Aorta (tissue), 5 donors: ENCODE results near the gene EVPLL. TPM values are rescaled to one million over a fixed set of nuclear protein-coding genes. Genes with fewer than 3 reads are reported as not detected.
"Not testable (repeated sequence)": the region's sequence is repeated elsewhere in the genome, so short reads cannot be mapped to it uniquely, and the experiment has no call there.

Source experiments
- ATAC-seq: fragments of 200-7000 bp; cut with Tn5 transposase; one replicate; pipeline ENCODE4 v1.9.1; 2022; ENCODE audit warnings: moderate library complexity; ENCODE audit not compliant: low FRiP score
- DNase-seq, 2 donors: peaks; one replicate each; pipeline ENCODE4 v3.0.0-alpha.2; 2020
- H3K27ac ChIP-seq, 2 donors: one replicate each; pipeline ENCODE4 v1.5.1; 2013; ENCODE audit warnings: low read length in 2 of 2, mild to moderate bottlenecking in 2 of 2, moderate library complexity in 2 of 2, control low read depth in 1 of 2, inconsistent platforms in 1 of 2, low read depth in 1 of 2
- H3K27me3 ChIP-seq, 2 donors: one replicate each; pipeline ENCODE4 v1.6.1; 2013; ENCODE audit warnings: control low read depth in 1 of 2, low read length in 1 of 2, mild to moderate bottlenecking in 1 of 2, moderate library complexity in 1 of 2; ENCODE audit not compliant: insufficient read depth in 2 of 2, control insufficient read depth in 1 of 2
- H3K36me3 ChIP-seq, 2 donors: one replicate each; pipeline ENCODE4 v1.6.1; 2013; ENCODE audit warnings: control low read depth in 1 of 2, low read length in 1 of 2, mild to moderate bottlenecking in 1 of 2; ENCODE audit not compliant: insufficient read depth in 2 of 2, control insufficient read depth in 1 of 2
- H3K4me1 ChIP-seq, 2 donors: one replicate each; pipeline ENCODE4 v1.6.1; 2013; ENCODE audit warnings: low read length in 2 of 2, control low read depth in 1 of 2, mild to moderate bottlenecking in 1 of 2, moderate library complexity in 1 of 2; ENCODE audit not compliant: insufficient read depth in 2 of 2, control insufficient read depth in 1 of 2
- H3K4me3 ChIP-seq, 2 donors: one replicate each; pipeline ENCODE4 v1.5.1; 2013; ENCODE audit warnings: low read length in 2 of 2, control low read depth in 1 of 2, mild to moderate bottlenecking in 1 of 2
- H3K9me3 ChIP-seq: one replicate; pipeline ENCODE4 v1.6.1; 2013; ENCODE audit warnings: mild to moderate bottlenecking, low read length; ENCODE audit not compliant: control insufficient read depth
- WGBS, 2 donors: extraction: QIAGEN DNeasy Blood & Tissue Kit; methylation state at CpG; one replicate each; pipeline ENCODE4 v1.1.7; 2013; 5-methylcytosine and 5-hydroxymethylcytosine counted together
- intact Hi-C, 2 donors: fragments of 100-400 bp; cut with DNase I; formaldehyde crosslinking; loops; one replicate each; pipeline versions ENCODE4 v1.14.2 to v1.15.0; 2022
- polyA plus RNA-seq, 2 donors: library from polyadenylated mRNA; stranded (reverse); fragments of 200-250 nt; gene quantifications; one replicate each; pipeline ENCODE4 v1.2.3, GENCODE V29; 2013
- total RNA-seq, 2 donors: library from RNA; stranded (reverse); fragmentation: NEBNext Ultra II Directional; extraction: Animal tissue kit (Norgen Biotek cat#: 25700); gene quantifications; one replicate each; pipeline ENCODE4 v1.2.1, GENCODE V29; 2021
- donor health status: healthy with polysubstance abuse.
- donor health status: Bipolar disorder and iron deficiency.
- donor health status: DM: no; HTN: no; CAD: no.
- donor health status: DM: no; HTN: no; CAD: no.
- donor health status: DM: yes; HTN: yes; CAD: no.

The EVPLL gene
- total and polyA plus RNA-seq, 4 donors, result not detected

DNA sequence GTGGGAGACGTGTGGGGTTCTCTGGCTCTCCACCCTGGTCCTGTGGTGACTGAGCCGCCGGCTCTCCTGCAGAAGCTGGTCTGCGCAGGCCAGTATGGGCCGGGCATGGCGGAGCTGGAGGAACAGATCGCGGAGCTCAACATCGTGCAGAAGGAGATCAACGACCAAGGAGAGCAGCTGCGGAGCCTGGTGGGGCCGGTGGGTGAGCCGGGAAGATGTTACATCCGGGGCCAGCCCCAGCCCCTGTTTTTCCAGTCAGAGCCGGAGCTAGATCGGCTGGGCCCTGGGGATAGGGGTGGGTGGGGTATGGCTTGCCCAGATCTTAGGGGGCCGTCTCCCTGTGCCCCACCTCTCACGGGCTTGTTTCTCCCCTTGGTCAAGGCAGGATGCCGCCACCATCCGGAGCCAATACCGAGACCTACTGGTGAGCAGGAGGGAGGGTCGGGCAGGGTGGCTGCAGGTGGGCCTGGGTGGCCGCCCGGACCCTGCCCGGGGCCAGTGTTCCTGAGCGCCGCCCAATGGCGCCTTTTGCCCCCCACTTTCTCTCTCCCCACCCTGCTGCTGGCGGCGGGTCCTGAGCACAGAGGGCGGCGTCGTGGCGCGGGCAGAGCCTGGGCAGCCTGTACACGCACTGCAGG, 5.0 kb downstream of the EVPLL start:
- WGBS, 2 donors, result 49 to 57% methylated on average over 33 to 36 of the region's 36 CpGs
- ATAC-seq, result no peak
- intact Hi-C loops, result no loop called here
- no peaks in the 10 kb centered on the region for H3K27me3 ChIP-seq
- no peak for DNase-seq
- H3K4me3 ChIP-seq, result no peak overlapping the region
- H3K4me1 ChIP-seq, result no peaks in the 10 kb centered on the region
- H3K27ac ChIP-seq, result no peak overlapping the region
- no peaks in the 10 kb centered on the region for H3K36me3 ChIP-seq
- H3K9me3 ChIP-seq, result no peaks in the 10 kb centered on the region

DNA sequence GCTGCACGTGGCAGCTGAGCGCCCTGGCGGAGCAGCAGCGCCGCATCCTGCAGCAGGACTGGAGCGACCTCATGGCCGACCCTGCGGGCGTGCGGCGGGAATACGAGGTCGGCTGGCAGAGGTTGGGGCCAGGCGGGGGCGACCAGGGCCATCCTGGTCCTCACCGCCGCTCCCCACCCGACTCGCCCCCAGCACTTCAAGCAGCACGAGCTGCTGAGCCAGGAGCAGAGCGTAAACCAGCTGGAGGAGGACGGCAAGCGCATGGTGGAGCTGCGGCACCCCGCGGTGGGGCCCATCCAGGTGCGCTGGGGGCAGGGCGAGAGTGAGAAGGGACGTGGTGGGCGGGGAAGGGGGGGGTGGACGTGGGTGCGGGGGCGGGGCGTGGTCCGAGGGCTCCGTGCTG, 5.5 kb downstream of the EVPLL start:
- ATAC-seq, H3K27me3 ChIP-seq, H3K4me1 ChIP-seq, intact Hi-C loops, H3K4me3 ChIP-seq, H3K36me3 ChIP-seq, H3K27ac ChIP-seq, H3K9me3 ChIP-seq: not testable (repeated sequence)
- WGBS, 2 donors, result 10 to 15% methylated on average over 24 to 36 of the region's 36 CpGs
- DNase-seq, result peak in 1 of 2 donors; percentile 42

DNA sequence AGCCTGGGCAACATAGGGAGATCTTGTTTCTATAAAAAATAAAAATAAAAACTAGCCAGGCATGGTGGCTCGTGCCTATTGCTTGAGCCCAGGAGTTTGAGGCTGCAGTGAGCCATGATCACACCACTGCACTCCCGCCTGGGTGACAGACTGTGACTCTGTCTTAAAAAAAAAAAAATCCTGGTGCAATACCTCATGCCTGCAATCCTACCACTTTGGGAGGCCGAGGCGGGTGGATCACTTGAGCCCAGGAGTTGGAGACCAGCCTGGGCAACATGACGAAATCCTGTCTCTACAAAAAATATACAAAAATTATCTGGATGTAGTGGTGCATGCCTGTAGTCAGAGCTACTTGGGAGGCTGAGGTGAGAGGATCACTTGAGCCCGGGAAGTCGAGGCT, 6.7 kb downstream of the EVPLL start:
- DNase-seq, H3K36me3 ChIP-seq, ATAC-seq, H3K4me1 ChIP-seq, H3K9me3 ChIP-seq, intact Hi-C loops, H3K27ac ChIP-seq, H3K4me3 ChIP-seq, H3K27me3 ChIP-seq: not testable (repeated sequence)
- 84 to 85% methylated on average over 7 of the region's 7 CpGs for whole genome bisulfite sequencing, 2 donors

DNA sequence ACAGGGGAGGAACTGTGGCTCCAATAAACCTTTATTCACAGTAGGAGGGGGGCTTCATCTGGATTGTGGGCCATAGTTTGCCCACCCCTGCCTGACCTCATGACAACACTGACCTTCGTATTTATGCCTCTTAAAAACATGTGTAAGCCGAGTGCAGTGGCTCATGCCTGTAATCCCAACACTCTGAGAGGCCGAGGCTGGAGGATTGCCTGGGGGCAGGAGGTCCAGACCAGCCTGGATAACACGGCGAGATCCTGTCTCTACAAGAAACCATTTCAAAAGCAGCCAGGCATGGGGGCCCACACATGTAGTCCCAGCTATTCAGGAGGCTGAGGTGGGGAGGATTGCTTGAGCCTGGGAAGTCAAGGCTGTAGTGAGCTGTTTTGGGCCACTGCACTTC, 10.0 kb downstream of the EVPLL start:
- H3K4me1 ChIP-seq, H3K27me3 ChIP-seq, H3K36me3 ChIP-seq, H3K27ac ChIP-seq, H3K9me3 ChIP-seq, intact Hi-C loops, ATAC-seq, DNase-seq, H3K4me3 ChIP-seq: not testable (repeated sequence)
- WGBS, 2 donors, result 72 to 85% methylated on average over 5 of the region's 5 CpGs

DNA sequence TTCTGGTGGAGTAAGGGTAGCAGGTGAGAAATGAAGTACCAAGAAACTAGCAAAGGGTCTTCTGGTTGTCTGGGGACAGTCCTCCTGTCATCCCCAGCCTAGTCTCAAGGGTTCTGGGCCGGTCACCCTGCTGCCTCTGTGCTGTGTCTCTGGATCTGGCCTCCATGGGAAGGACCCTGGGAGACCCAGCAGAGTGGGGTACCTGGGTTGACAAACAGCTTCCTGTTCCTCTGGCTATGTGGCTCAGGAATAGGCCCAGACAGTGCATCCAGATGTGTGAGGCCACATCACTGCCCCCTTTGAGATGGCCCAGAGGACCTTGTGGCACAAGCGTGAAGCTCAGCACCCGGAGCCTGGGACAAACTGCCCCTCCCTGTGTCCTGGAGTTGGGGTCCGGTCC, 10.7 kb downstream of the EVPLL start:
- DNase-seq, H3K9me3 ChIP-seq, H3K36me3 ChIP-seq, H3K4me3 ChIP-seq, H3K4me1 ChIP-seq, H3K27ac ChIP-seq, H3K27me3 ChIP-seq, intact Hi-C loops, ATAC-seq: not testable (repeated sequence)
- WGBS, 2 donors, result 87 to 89% methylated on average over 4 of the region's 4 CpGs

DNA sequence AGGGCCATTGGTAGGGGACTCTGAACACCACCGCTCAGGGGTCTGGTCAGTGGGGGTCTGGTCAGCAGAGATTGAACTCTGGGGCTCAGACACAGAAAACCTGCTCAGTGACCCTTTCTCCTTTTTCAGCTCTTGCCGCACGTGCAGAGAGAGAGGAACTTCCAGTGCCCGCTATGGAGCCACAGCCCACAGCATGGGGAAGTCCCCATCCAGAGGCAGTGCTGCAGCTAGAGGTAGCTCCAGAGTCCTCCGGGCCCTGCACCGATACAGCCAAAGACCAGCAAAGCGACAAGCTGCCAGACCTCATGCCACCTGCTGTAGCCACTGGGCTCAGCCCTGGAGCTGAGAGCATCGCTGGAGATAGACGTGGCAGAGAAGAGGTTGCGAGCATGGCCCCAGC, 11.2 kb downstream of the EVPLL start:
- ATAC-seq, H3K27me3 ChIP-seq, H3K4me3 ChIP-seq, H3K36me3 ChIP-seq, H3K27ac ChIP-seq, intact Hi-C loops, DNase-seq, H3K9me3 ChIP-seq, H3K4me1 ChIP-seq: not testable (repeated sequence)
- WGBS, 2 donors, result 59 to 80% methylated on average over 1 to 7 of the region's 10 CpGs

DNA sequence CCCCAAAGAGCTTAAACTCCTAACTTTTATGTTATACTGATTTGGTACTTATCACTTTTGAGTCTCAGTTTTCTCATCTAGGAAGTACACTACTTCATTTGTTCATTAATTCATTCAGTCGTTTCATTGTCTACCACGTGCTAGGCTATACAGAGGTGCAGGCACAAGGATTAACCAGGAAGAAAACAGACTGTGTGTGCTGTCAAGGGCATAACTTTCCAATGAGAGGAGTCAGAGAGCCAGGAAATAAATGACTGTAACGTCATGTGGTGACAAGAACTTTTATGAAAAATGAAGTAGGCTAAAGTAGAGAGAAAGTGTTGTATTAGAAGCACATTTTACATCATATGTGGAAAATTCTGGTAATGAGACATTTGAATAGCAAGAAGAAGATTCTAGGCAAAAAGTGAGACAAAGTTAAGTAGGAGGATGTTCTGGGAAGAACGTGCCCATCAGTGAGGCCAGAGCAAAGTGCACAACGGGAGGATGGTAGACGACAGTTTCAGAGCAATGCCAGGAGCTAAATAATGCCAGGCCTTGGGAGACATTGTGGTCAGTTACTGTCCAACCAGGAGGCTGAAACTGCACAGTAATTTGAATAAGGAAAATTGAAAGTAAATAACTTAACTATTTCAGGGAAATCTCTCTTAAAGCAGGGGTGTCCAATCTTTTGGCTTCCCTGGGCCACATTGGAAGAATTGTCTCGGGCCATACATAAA, 24.5 kb downstream of the EVPLL start:
- H3K9me3 ChIP-seq, H3K27ac ChIP-seq, H3K27me3 ChIP-seq, H3K4me3 ChIP-seq, H3K4me1 ChIP-seq, ATAC-seq, H3K36me3 ChIP-seq, DNase-seq, intact Hi-C loops: not testable (repeated sequence)
- WGBS, 2 donors, result 58 to 60% methylated on average over 6 to 7 of the region's 7 CpGs

DNA sequence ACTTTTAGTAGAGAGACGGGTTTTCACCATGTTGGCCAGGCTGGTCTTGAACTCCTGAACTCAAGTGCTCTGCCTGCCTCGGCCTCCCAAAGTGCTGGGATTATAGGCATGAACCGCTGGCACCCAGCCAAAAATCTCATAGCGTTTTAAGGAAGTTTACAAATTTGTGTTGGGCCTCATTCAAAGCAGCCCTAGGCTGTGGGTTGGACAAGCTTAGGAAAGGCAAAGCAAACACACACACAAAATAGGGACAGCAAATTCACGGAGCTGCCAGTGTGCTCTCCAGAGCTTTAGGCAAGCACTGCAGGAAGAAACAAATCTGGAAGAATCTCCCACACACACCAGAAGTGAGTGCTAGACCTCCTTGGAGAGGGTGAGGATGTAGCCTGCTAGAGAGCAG, 25.6 kb downstream of the EVPLL start:
- H3K27ac ChIP-seq, H3K4me3 ChIP-seq, ATAC-seq, intact Hi-C loops, H3K27me3 ChIP-seq, H3K9me3 ChIP-seq, H3K36me3 ChIP-seq, H3K4me1 ChIP-seq: not testable (repeated sequence)
- peak in 1 of 2 donors; percentile 45 for DNase-seq
- WGBS, 2 donors, result 0 to 1% methylated on average over 4 of the region's 5 CpGs

DNA sequence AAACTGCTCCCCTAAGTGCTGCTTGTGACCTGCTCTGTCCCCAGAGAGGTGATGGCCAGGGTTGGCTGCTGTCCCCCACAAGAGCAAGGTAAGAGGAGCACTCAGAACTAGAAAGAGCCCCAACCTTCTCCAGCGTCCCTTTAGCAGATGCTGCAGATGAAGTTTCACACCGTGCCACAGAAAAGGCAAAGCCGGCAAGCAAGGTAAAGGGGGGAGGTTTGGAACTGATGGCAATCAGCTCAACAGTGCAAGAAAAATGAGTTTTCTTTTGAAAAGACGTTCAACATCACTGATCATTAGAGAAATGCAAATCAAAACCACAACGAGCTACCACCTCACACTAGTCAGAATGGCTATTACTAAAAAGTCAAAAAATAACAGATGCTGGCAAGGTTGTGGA, 26.0 kb downstream of the EVPLL start:
- H3K4me1 ChIP-seq, ATAC-seq, intact Hi-C loops, H3K9me3 ChIP-seq, H3K27me3 ChIP-seq, H3K36me3 ChIP-seq, H3K27ac ChIP-seq, H3K4me3 ChIP-seq, DNase-seq: not testable (repeated sequence)
- WGBS, 2 donors, result 45% methylated on average over 3 of the region's 5 CpGs; no CpG with 5 or more reads in 1 of the 2 donors
